Measurements from ENCODE around the gene CCER1. TPM values are rescaled to one million over a fixed set of nuclear protein-coding genes. Genes with fewer than 3 reads are reported as not detected.

The CCER1 gene
- not detected in 2 replicates for total RNA-seq

GRCh38 chr12:90954921-90955320 is at the start of gene CCER1:
Gene CCER1, minus strand, starts transcription at chr12:90955176. Its CDS starts 434 bp downstream, at chr12:90954742.

Other genes starting within 250 kb of the CCER1 start
- 0.13 TPM in 1 of 2 replicates, not detected in the other for gene EPYC, start 49.8 kb upstream of the CCER1 start, total RNA-seq
- not detected in 2 replicates for gene KERA, start 102.8 kb upstream of the CCER1 start, total RNA-seq
- 17.6 and 80.2 TPM in 2 replicates for gene LUM, start 156.3 kb upstream of the CCER1 start, total RNA-seq
- 110 and 498 TPM in 2 replicates for gene DCN, start 227.6 kb upstream of the CCER1 start, total RNA-seq

All from mesangial cell (primary cell).